Ramos (cell line): ENCODE data around the gene IMPG2.
"Not testable (repeated sequence)": the region's sequence is repeated elsewhere in the genome, so short reads cannot be mapped to it uniquely, and the experiment has no call there.

ENCODE experiments used
- in situ Hi-C: fragments of 300-500 bp; cut with MboI; formaldehyde crosslinking; loops from one replicate; pipeline ENCODE4 v1.14.3; 2022; ENCODE audit warnings: low sequenced_read_pairs; ENCODE audit not compliant: unreplicated experiment

Gene IMPG2

GRCh38 chr3:101320475-101320874 is at the start of gene IMPG2:
Gene IMPG2, minus strand, starts transcription at chr3:101320575. Its CDS starts 203 bp downstream, at chr3:101320372.
- in situ Hi-C loops: no loop called here

GRCh38 chr3:101362406-101362805 is 42.0 kb upstream of the IMPG2 start:
- in situ Hi-C loops: no loop called here

- in situ Hi-C loops: no loop called here
Observed at GRCh38 chr3:101351829-101352228, 31.5 kb upstream of the IMPG2 start.

DNA sequence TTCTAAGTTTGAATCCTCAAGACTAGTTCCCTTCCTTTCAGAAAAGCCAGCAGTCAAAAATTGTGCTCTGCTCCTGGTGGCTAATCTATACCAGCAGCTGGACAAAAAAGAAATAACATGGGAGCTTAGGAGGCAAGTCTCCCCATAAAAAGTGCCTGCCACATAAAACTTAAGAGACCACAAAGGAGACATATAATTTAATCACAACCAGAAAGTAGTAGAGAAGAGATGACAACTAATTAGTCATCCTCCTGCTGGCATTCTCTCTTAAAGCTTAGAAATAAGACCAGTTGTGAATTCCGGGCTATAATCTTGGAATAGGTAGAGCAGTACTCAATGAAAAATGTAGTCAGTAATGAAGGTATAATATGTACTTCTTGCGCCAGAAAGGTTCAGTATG is 20.2 kb upstream of the IMPG2 start:
- in situ Hi-C loops: no loop called here

DNA sequence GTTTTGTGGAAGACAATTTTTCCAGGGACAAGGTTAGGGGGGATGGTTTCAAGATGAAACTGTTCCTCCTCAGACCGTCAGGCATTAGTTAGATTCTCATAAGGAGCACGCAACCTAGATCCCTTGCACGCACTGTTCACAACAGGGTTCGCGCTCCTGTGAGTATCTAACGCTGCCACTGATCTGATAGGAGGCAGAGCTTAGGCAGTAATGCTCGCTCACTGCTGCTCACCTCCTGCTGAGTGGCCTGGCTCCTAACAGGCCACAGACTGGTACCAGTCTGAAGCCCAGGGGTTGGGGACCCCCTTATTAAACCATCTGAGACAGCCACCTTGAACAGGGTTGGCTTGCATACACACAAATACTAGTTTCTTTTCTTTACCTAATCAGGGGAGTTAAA is 13.5 kb upstream of the IMPG2 start:
- in situ Hi-C loops: no loop called here

DNA sequence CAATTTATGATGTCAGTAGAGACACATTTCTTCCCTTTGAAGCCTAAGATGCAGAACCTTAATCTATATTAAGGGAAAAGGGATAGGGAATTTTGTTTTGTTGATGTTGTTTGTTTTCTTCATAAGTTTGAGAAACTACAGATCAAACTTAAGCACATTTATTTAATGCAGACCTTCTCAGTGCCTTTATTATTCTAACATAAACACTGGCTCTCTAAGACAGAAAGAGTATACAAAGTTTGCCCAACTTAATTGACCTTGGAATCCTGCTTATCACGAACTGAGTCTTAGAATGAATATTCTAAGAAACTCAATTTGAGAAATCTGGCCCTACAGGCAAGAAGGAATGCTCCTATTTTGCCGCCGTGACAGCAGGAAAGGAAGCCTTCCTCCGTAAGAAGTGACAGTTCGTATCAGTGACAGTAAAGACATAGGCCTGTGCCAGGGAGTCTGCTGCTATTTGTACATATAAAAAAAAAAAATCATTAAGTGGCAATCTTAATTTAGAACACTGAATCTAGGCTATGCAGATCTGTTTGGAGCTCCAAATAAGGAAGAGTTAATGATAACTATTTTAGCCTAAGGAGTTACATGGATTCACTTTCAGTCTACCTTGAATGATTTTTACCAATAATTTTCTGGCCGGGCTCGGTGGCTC is 8.8 kb upstream of the IMPG2 start:
- in situ Hi-C loops: no loop called here

- in situ Hi-C loops: no loop called here
Observed at GRCh38 chr3:101325393-101326134, 5.2 kb upstream of the IMPG2 start.

- in situ Hi-C loops: no loop called here
Observed at GRCh38 chr3:101319531-101319930, 844 bp downstream of the IMPG2 start.

DNA sequence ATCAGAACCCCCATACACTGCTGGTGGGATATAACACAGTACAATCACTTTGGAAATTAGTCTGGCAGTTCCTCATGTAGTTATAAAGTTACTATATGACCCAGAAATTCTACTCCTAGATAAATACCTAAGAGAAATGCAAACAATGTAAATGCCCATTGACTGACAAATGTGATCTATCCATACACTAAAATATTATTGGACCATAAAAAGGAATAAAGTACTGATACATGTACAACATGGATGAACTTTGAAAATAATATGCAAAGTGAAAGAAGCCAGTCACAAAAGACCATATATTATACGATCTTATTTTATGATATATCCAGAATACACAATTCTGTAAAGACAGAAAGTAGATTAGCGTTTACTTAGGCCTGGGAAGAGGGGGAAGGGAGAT is 7.8 kb downstream of the IMPG2 start:
- in situ Hi-C loops: no loop called here

GRCh38 chr3:101311676-101312075 is 8.7 kb downstream of the IMPG2 start:
- in situ Hi-C loops: no loop called here

- in situ Hi-C loops: no loop called here
Observed at GRCh38 chr3:101310978-101311375, 9.4 kb downstream of the IMPG2 start.

GRCh38 chr3:101308147-101308772 is 12.1 kb downstream of the IMPG2 start:
- in situ Hi-C loops: not testable (repeated sequence)

DNA sequence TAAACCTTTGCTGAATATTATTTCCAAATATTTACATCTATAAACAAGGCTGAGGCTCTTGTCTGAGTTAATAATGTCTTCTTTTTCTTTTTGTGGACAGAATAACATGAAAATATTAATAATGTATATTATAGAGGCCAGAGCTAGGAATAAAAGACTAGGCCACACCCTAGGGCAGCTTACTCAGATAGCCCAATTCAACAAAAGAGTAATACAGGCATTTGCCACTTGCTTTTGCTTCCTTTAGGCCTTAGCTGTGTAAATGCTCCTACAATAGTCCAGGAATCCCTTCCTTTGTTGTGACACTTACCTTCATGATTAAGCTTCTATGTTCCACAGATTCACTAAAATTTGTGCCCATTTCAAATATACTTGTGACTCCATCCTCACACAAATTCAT is 16.5 kb downstream of the IMPG2 start:
- in situ Hi-C loops: no loop called here

GRCh38 chr3:101303089-101303731 is 17.2 kb downstream of the IMPG2 start:
- in situ Hi-C loops: no loop called here

DNA sequence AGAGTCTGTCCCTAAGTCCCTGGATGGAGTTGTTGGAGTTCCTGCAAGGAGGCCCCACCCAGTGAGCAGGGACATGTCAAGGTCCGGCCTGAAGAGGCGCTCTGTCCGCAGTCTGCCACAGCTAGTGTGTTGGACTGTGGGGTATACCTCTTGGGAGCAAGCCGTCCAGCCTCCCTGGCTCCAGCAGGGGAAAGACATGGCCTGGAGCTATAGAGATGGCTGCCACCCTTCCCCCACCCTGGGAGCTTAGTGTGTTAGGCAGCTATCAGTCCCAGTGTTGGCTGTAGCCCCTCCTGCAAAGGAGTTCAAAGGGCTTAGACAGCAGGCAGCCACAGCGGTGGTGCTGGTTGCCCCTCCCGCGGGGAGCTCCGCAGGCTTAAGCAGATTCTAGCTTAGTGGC is 20.3 kb downstream of the IMPG2 start:
- in situ Hi-C loops: no loop called here

DNA sequence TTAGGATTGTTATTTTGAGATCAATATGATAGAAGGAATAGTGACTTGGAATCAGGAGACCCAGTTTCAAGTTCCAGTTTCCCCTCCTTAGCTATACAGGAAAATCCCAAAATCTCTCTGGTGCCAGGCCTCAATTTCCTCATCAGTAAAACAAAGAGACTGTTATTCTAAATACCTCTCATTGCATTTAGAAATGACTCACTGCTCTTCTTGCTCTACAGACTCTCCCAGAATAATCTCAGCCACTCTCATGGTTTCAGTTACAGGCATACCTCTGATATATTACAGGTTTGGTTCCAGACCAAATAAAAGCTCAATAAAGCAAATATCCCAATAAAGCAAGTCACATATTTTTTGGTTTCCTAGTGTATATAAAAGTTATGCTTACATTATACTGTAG is 28.3 kb downstream of the IMPG2 start:
- in situ Hi-C loops: no loop called here

GRCh38 chr3:101288294-101288693 is 32.1 kb downstream of the IMPG2 start:
- in situ Hi-C loops: no loop called here

DNA sequence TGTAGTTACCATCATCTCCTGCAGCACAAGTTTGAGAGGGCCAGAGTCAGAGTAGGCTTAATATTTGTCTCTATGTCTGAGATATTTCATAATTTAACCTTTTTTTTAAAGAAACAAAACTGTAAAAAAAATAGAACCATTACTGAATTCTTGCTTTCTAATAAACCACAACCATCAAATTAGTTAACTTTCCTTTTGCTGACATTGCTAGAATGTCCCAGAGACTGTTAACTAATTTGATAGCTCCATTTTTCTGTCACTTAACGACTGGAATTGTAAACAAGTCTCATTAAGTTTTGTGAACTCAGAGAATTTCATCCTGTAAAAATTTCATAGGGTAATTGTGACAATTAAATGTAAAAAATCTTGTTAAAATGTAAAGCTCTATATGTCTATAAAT is 35.6 kb downstream of the IMPG2 start:
- in situ Hi-C loops: no loop called here

DNA sequence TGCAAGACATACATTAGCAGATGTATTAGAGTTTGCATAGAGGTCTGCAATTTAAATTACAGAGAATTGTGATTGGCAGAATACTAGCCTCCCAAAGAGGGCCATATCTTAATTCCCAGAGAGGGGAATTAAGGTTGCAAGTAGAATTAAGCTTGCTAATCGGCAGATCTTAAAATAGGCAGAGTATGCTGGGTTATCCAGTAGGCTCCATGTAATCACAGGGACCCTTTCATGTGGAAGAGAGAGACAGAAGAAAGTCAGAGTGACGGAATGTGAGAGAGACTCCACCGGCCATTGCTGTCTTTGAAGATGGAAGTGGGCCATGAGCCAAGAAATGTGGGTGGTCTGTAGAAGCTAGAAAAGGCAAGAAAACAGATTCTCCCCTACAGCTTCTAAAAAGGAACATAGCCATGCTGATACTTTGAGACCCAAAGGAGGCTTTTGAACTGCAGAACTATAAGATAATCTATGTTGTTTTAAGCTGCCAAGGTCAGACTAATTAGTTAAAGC is 38.8 kb downstream of the IMPG2 start:
- in situ Hi-C loops: no loop called here

DNA sequence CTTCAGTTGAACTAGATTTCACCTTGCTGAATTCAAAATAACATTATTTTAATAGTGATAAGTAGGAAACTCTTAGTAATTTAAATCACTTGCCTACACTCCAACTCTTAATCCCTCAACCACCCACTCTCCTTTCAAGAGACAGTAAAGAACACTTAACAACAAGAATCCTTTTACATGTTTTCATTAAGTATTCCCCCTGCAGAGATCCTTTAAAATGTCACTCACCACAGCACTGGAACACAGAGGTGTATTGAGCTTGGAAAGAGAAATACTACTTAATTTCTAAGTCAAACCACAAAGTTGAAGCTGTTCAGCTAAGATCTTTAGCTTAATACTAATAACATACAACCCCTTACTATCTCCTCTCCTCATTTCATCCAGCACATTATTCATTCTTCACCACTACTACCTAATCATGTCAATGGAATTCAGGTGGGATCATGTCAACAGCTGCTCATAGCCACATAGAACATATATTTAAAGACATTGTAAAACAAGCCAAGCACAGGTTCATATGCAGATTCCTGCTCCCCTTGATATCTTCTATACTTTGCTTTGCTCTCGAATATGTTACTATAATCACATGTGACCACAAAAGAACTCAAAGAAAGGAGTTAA is 40.5 kb downstream of the IMPG2 start:
- in situ Hi-C loops: no loop called here
